GM12878 (cell line): ENCODE data around the gene ATRNL1. TPM values are rescaled to one million over a fixed set of nuclear protein-coding genes. Genes with fewer than 3 reads are reported as not detected.

Experiments
- ATAC-seq: fragments of 200-7000 bp; cut with Tn5 transposase; 3 replicates; pipeline ENCODE4 v1.9.1; 2020; ENCODE audit warnings: mild to moderate bottlenecking, moderate library complexity
- BruUV-seq: library from RNA; stranded (reverse); fragments of 400-500 nt; replicated peaks from 2 replicates; lab custom pipeline; 2021; lab: Mats Ljungman, UMichigan
- CTCF ChIA-PET: fragments of 300-600 bp; sonication (Branson Sonifier 250); formaldehyde crosslinking; extraction: SDS; loops from one replicate; lab custom pipeline; 2021; ENCODE audit warnings: inconsistent platforms; lab: Yijun Ruan, JAX
- POLR2A ChIA-PET: fragments of 350-600 bp; formaldehyde crosslinking; extraction: SDS; loops from one replicate; lab custom pipeline; 2021; ENCODE audit warnings: inconsistent platforms; lab: Charles Lee
- RAD21 ChIA-PET: fragments of 300-600 bp; sonication (Branson Sonifier 250); formaldehyde crosslinking; loops from one replicate; lab custom pipeline; 2023; ENCODE audit warnings: antibody characterized with exemption; ENCODE audit not compliant: unreplicated experiment; lab: Charles Lee
- SMC1A ChIA-PET: fragments of 300-600 bp; sonication (Branson Sonifier 250); formaldehyde crosslinking; loops from one replicate; lab custom pipeline; 2023; ENCODE audit not compliant: unreplicated experiment, uncharacterized antibody; lab: Charles Lee
- DNase-seq: peaks from one replicate; pipeline ENCODE4 v3.0.0-alpha.2; 2011; ENCODE audit warnings: low read depth, low spot score
- FAIRE-seq: peaks from 3 replicates; lab custom pipeline; 2011; peaks lifted over from hg19 to GRCh38; lab: Jason Lieb, UNC
- H2AFZ ChIP-seq: 2 replicates; pipeline ENCODE4 v1.6.0; 2011; ENCODE audit warnings: low read depth, low read length, control low read depth; ENCODE audit not compliant: control insufficient read depth
- H3K27ac ChIP-seq: 2 replicates; pipeline ENCODE4 v1.5.1; 2011; ENCODE audit warnings: control low read depth; ENCODE audit not compliant: control insufficient read depth, insufficient read depth
- H3K27me3 ChIP-seq, 2 experiments: replicated peaks in 1 of 2; 2 replicates each; pipeline versions ENCODE4 v1.6.0 to v1.6.1; 2011; ENCODE audit warnings: low read length in 1 of 2; ENCODE audit not compliant: control insufficient read depth in 2 of 2, insufficient read depth in 2 of 2
- H3K36me3 ChIP-seq, 2 experiments: 2 replicates each; pipeline ENCODE4 v1.5.1; 2011; ENCODE audit warnings: low read length in 1 of 2; ENCODE audit not compliant: control insufficient read depth in 2 of 2, insufficient read depth in 2 of 2
- H3K4me1 ChIP-seq: 2 replicates; pipeline ENCODE4 v1.6.1; 2011; ENCODE audit warnings: mild to moderate bottlenecking, low read length, moderate library complexity, mixed read lengths; ENCODE audit not compliant: control insufficient read depth, insufficient read depth
- H3K4me2 ChIP-seq: 2 replicates; pipeline ENCODE4 v1.6.0; 2011; ENCODE audit warnings: control low read depth; ENCODE audit not compliant: control insufficient read depth, insufficient read depth
- H3K4me3 ChIP-seq: fragments of 200-600 bp; sonication (generic); 2 replicates; pipeline ENCODE4 v1.5.1; 2016
- H3K79me2 ChIP-seq: 2 replicates; pipeline ENCODE4 v1.6.0; 2011; ENCODE audit warnings: low read length; ENCODE audit not compliant: control insufficient read depth, insufficient read depth
- H3K9ac ChIP-seq: 2 replicates; pipeline ENCODE4 v1.8.0; 2011; ENCODE audit warnings: low read length, control low read depth, mixed read lengths; ENCODE audit not compliant: control insufficient read depth, insufficient read depth
- H3K9me3 ChIP-seq: replicated peaks from 3 replicates; pipeline ENCODE4 v1.5.1; 2011; ENCODE audit warnings: mild to moderate bottlenecking, low read length; ENCODE audit not compliant: control insufficient read depth, insufficient read depth
- H4K20me1 ChIP-seq: 2 replicates; pipeline ENCODE4 v1.6.0; 2011; ENCODE audit not compliant: control insufficient read depth, insufficient read depth
- CEBPB ChIP-seq, 2 experiments: fragments of 150-350 bp in 1 of 2; IDR thresholded peaks; 2 replicates each; pipeline ENCODE4 v1.6.1; 2012 to 2014; ENCODE audit warnings: low read depth in 2 of 2, low read length in 2 of 2, borderline replicate concordance in 1 of 2, inconsistent platforms in 1 of 2
- IRF4 ChIP-seq: IDR thresholded peaks from 2 replicates; pipeline ENCODE4 v1.6.1; 2011; ENCODE audit warnings: low read depth, low read length
- MYB ChIP-seq: fragments of 150-350 bp; IDR thresholded peaks from 2 replicates; pipeline ENCODE4 v1.6.1; 2014; ENCODE audit warnings: mild to moderate bottlenecking, low read depth, low read length, borderline replicate concordance
- ZBTB4 ChIP-seq: fragments of 450-650 bp; formaldehyde crosslinking; IDR thresholded peaks from 2 replicates; pipeline ENCODE4 v1.4.0; 2022; ENCODE audit warnings: mild to moderate bottlenecking, moderate library complexity
- WGBS: methylation state at CpG from one replicate; pipeline ENCODE4 v1.1.6; 2016; ENCODE audit warnings: low lambda C conversion rate; ENCODE audit not compliant: insufficient replicate concordance, insufficient coverage; ENCODE audit errors: missing lambda C conversion rate; 5-methylcytosine and 5-hydroxymethylcytosine counted together
- in situ Hi-C: fragments of 300-500 bp; cut with MboI; formaldehyde crosslinking; loops from 9 replicates; pipeline ENCODE4 v1.14.3; 2018; ENCODE audit warnings: mixed read lengths
- intact Hi-C: fragments of 100-400 bp; cut with micrococcal nuclease; formaldehyde crosslinking; loops from one replicate; pipeline ENCODE4 v1.14.2; 2022; ENCODE audit not compliant: unreplicated experiment
- polyA plus RNA-seq, 11 experiments: library from polyadenylated mRNA; depleted of rRNA in 4 of 11; unstranded in 6 of 11; stranded (reverse) in 5 of 11; fragments of >200 nt; fragmentation: Nextera tagmentation in 4 of 11; fragmentation: Illumina TruSeq in 1 of 11; extraction: Ambion mirVana in 4 of 11; extraction: Trizol in 1 of 11; gene quantifications; 1 replicate in 1 of 11; 2 replicates in 10 of 11; pipeline versions ENCODE4 v1.2.1 to v1.2.3, GENCODE V29; 2011 to 2016; ENCODE audit warnings: inconsistent platforms in 2 of 11, missing spikeins in 2 of 11, low read depth in 1 of 11
- total RNA-seq, 4 experiments: library from RNA; depleted of rRNA in 3 of 4; stranded (reverse); fragments of >200 nt in 3 of 4; fragmentation: Illumina TruSeq in 1 of 4; extraction: Trizol in 1 of 4; gene quantifications; 2 replicates each; pipeline versions ENCODE4 v1.2.1 to v1.2.3, GENCODE V29; 2013 to 2021
- TF ChIP-seq, protein P1 (sequence below): IDR thresholded peaks from 2 replicates; pipeline ENCODE4 v1.6.1; 2012; ENCODE audit warnings: low read depth, low read length, improper control_type of control experiment

Gene ATRNL1
- total and polyA plus RNA-seq, 10 of the 15 experiments (the other 5 are each of a cell fraction or from before 2014, with no cell fraction given): 0.03 to 1.4 (median 0.34) TPM

DNA sequence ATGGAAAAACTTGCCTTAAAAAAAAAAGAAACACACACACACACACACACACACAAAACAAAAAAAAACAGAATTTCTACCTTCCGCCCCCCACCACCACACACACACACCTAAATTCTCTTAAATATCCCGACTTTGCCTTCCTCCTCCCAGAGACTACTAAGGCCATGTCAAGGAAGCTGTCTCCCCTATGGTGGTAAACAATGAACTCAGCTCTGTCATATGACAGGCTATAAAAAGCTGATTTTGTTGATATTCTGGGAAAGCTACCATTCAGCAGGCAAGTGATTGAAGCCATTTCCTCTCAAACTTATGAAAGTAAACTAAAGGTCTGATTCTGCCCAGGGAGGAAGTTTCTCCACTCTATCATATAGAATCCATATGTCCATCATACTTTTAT, 708.8 kb downstream of the ATRNL1 start:
- TF ChIP-seq MYB (no peak), CEBPB (IDR thresholded peaks at IDR 0.05; ENCODE audit: borderline replicate concordance in 1 of 2, low read depth in 2 of 2, low read length in 2 of 2) (no peak), IRF4 (no peak), ZBTB4 (CRISPR knock-in tag) (no peak)
- TF ChIP-seq, protein P1, sequence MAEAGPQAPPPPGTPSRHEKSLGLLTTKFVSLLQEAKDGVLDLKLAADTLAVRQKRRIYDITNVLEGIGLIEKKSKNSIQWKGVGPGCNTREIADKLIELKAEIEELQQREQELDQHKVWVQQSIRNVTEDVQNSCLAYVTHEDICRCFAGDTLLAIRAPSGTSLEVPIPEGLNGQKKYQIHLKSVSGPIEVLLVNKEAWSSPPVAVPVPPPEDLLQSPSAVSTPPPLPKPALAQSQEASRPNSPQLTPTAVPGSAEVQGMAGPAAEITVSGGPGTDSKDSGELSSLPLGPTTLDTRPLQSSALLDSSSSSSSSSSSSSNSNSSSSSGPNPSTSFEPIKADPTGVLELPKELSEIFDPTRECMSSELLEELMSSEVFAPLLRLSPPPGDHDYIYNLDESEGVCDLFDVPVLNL: no peak
- TF ChIP-seq, all 136 proteins: peak for 0
- Histone ChIP-seq H3K36me3 (no peaks in the 10 kb centered on the region), H4K20me1 (no peaks in the 10 kb centered on the region), H2AFZ (no peak overlapping the region), H3K79me2 (no peaks in the 10 kb centered on the region), H3K27me3 (no peaks in the 10 kb centered on the region), H3K4me3 (no peak overlapping the region), H3K27ac (no peak overlapping the region), H3K4me1 (no peaks in the 10 kb centered on the region), H3K9me3 (no peaks in the 10 kb centered on the region), H3K9ac (no peak overlapping the region), H3K4me2 (no peak overlapping the region)
- CTCF ChIA-PET: no interaction called here
- in situ Hi-C loops: no loop called here
- FAIRE-seq (no peak), ATAC-seq (no peak), DNase-seq (no peak)
- SMC1A ChIA-PET: interaction anchor here (0.7 kb wide), 1 partner anchor 1065 kb away, joined by 3 read pairs; no protein-coding TSS in a partner anchor
- POLR2A ChIA-PET: no interaction called here
- WGBS: 50% methylated on average over 2 of the region's 2 CpGs
- intact Hi-C loops: no loop called here
- RAD21 ChIA-PET: no interaction called here
- BruUV-seq: no TSS peak
